Occipital lobe (tissue), 2 donors: ENCODE data around the gene AR. TPM values are rescaled to one million over a fixed set of nuclear protein-coding genes. Genes with fewer than 3 reads are reported as not detected.

Experiments
- DNase-seq: peaks from one replicate; lab custom pipeline; 2025; lab: John Stamatoyannopoulos, UW
- total RNA-seq: library from RNA; depleted of rRNA; stranded (reverse); fragments of >200 nt; gene quantifications from one replicate; pipeline ENCODE4 v1.2.3, GENCODE V29; 2014

The AR gene, protein sequence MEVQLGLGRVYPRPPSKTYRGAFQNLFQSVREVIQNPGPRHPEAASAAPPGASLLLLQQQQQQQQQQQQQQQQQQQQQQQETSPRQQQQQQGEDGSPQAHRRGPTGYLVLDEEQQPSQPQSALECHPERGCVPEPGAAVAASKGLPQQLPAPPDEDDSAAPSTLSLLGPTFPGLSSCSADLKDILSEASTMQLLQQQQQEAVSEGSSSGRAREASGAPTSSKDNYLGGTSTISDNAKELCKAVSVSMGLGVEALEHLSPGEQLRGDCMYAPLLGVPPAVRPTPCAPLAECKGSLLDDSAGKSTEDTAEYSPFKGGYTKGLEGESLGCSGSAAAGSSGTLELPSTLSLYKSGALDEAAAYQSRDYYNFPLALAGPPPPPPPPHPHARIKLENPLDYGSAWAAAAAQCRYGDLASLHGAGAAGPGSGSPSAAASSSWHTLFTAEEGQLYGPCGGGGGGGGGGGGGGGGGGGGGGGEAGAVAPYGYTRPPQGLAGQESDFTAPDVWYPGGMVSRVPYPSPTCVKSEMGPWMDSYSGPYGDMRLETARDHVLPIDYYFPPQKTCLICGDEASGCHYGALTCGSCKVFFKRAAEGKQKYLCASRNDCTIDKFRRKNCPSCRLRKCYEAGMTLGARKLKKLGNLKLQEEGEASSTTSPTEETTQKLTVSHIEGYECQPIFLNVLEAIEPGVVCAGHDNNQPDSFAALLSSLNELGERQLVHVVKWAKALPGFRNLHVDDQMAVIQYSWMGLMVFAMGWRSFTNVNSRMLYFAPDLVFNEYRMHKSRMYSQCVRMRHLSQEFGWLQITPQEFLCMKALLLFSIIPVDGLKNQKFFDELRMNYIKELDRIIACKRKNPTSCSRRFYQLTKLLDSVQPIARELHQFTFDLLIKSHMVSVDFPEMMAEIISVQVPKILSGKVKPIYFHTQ
- total RNA-seq: 0.62 TPM

DNA sequence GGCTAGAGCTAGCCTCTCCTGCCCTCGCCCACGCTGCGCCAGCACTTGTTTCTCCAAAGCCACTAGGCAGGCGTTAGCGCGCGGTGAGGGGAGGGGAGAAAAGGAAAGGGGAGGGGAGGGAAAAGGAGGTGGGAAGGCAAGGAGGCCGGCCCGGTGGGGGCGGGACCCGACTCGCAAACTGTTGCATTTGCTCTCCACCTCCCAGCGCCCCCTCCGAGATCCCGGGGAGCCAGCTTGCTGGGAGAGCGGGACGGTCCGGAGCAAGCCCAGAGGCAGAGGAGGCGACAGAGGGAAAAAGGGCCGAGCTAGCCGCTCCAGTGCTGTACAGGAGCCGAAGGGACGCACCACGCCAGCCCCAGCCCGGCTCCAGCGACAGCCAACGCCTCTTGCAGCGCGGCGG is at the start of gene AR:
TSS of gene AR (plus strand) at position 204 of the 400 bp plus-strand sequence. CDS start 1,126 bp downstream, outside the sequence.
- DNase-seq: no peak

DNA sequence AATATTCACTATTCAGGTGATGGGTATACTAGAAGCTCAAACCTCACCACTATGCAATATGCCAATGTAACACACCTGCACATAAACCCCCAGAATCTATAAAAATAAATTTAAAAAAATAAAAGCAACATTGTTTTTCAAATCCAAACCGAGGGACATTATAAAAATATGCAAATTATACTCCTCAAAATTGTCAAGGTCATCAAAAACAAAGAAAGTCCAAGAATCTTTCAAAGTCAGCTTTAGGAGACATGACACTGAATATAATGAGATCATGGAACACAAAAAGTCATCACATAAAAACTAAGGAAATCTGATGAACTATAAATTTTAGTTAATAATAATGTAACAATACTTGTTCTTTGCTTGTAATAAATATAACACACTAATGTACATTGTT is 43.2 kb upstream of the AR start:
- DNase-seq: no peak

DNA sequence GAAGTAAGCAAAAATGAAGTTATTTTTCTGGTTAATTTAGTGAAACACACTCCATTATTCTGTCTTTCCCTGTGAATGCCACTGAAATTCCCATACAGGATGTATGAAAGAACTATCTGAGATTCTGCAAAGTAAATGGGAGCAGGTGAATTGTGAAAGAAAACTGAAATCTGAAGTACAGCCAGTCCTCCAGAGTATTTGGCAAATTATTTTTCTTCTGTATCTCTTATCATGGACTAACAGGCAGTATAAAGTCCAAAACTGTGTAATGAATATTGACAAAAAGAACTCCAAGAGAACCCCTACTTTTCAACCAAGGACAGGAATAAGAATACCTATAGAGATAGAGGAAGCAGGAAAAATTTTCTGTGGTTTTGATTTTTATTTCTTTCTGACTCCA is 40.8 kb upstream of the AR start:
- DNase-seq: no peak

DNA sequence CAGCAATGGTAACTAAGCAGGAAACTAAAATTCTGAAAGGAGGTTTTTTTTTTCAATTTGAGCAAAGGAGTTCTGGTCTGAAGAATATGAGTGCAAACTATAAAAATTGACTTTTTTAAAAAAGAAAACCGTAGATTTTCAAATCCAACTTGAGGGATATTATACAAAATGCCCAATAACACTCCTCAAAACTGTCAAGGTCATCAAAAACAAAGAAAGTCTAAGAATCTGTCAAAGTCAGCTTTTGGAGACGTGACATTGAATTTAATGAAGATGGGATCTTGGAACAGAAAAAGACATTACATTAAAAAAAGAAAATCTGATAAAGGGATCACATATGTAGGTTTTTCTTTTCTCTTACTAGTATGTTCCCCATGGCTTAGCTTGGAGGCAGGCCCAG is 40.4 kb upstream of the AR start:
- no peak for DNase-seq

DNA sequence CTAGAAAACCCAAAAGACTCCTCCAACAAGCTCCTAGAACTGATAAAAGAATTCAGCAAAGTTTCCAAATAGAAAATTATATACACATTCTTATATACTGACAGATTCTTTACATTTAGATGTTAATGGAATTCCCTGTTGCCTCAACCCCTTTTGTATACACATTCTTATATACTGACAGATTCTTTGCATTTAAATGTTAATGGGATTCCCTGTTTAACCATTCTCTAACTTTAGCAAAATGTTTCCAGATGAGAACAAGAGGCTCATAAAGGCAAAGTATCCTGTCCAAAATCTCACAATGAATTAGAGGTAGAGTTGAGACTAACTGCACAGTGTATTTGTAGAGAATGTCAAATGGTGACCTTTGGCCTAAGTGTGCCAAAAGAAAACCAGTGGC is 23.1 kb upstream of the AR start:
- no peak for DNase-seq

DNA sequence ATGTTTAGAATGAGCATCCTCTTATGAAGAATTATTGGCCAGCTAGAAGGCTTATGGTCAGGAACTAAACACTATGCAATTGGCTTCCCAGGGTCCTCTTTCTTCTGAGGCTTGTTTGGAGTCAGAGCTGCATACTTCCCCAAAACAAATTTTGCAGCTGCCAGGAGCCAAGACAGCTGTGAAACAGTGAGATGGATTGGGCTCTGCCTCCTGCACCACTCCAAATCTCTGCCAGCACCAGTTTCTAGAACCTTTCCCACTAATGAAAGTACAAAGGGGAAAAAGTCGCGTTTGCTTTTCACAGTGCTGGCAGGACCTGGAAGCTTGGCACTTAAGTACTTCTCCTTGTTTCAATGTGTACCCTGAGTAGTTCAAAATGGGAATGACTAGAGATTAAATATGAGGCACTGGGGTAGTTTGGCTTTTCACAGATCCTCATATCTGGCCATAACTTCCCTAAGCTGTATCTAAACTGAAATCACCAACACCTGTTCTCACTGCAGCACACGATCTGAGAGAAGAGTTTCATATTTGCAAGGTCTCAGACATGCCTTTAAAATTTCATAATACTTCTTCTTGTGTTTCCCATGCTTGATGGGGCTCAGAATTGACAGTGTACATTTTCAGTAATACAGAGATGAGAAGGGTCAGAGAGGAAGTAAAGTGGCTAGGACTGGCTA is 20.7 kb upstream of the AR start:
- no peak for DNase-seq

DNA sequence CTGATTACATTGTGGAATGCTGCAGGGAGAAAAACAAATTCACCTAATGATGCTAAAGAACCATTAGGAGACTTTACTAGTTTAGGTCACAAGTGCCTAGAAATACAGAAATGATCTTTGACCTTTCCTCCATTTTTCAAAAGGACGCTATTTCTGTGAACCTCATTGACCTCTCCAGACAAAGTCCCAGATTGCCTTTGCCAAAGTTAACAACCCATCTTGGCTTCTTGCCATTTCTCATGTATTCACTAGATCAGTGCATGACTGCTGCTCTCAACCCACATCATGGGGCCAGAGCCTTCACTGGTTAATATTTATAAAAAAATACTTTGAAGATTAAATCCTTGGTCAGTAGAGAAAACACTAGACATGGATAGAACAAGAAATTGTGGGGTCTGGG is 19.9 kb upstream of the AR start:
- DNase-seq: no peak

DNA sequence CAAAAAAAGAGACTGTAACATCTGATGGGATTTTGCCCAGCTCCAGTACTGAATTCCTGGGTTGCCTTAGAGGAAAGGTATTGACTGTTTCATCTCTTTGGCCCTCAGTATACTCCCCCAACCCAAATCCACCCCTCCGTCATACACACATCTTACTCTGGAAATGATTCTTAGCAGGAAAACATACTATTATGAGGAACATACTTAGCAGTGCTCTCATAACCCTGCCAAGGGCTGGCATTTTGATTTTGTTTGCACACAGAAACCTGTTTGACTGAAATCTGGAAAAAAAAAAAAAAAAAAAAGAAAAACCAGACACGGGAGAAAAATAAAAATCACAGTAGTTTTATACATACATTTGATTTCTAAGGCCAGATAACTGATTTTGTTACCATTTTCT is 19.4 kb upstream of the AR start:
- no peak for DNase-seq

DNA sequence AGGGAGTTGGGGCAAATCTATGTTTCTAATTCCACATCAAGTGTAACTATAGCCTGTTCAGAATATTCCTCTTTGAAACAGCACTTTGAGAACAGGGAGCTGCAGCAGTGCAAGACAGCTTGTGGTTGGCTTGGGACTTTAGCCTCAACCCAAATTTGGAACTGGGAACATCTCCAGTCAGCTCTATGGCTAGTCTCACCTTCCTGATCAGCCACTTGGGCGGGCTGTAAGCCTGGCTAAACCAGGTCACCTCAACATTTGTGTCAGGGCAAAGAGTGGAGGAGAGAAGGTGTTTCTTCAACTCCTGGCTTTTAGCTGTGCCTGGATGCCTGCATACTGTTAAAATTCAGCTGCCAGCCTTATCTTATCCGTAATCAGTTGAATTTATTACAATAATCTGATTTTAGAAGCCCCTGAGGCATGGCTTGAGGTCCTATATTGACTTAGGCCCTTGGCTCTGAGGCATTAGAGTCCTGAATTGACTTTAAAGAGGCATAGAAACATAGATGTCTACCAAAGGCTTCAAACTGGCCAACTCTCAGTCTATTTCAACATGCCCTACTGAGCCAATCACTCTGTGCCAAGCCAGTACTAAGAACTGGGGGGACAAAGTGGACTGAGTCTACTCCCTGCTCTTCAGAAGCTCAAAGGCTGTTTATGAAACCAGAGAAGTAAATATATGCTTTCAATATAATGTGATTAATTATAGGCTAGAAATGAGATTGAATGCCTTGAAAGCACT is 18.7 kb upstream of the AR start:
- DNase-seq: no peak

DNA sequence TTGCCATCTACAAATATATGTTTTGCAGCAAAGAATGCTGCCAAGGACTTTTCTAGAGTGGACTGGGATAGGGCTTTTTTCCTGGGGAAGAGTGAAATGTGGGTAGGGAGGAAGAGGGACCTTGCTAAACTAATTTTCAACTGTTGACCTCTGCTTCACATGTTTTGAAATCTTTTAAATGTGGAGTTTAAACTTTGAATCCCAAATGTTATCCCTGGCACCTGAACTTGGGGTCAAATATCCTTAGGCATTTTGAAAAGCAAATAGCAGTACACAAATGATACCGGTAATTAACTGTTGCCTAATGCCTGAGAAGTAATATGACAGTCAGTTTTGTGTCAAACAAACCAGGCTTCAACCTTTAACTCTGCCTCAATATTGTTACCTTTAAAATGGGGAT is 7.3 kb upstream of the AR start:
- DNase-seq: no peak

DNA sequence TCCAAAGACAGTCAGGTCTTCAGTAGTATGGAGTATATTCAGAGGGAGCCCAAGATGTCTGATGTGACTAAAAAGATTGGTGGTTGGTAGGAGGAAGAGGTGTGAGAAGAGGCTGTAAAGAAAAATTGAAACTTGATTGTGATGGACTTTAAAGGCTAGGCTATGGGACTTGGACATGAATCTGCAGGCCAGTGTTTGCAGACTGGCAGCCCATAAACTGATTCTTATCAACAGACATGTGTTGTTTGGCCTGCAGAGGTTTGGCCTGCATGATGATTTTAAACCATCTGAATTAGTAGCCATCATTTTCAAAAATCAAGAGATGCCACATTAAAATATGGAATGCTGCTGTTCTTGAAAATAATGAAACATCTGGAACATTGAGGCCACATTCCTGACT is 5.4 kb upstream of the AR start:
- no peak for DNase-seq

DNA sequence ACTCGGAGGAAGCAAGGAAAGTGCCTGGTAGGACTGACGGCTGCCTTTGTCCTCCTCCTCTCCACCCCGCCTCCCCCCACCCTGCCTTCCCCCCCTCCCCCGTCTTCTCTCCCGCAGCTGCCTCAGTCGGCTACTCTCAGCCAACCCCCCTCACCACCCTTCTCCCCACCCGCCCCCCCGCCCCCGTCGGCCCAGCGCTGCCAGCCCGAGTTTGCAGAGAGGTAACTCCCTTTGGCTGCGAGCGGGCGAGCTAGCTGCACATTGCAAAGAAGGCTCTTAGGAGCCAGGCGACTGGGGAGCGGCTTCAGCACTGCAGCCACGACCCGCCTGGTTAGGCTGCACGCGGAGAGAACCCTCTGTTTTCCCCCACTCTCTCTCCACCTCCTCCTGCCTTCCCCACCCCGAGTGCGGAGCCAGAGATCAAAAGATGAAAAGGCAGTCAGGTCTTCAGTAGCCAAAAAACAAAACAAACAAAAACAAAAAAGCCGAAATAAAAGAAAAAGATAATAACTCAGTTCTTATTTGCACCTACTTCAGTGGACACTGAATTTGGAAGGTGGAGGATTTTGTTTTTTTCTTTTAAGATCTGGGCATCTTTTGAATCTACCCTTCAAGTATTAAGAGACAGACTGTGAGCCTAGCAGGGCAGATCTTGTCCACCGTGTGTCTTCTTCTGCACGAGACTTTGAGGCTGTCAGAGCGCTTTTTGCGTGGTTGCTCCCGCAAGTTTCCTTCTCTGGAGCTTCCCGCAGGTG is 637 bp downstream of the AR start:
- no peak for DNase-seq

DNA sequence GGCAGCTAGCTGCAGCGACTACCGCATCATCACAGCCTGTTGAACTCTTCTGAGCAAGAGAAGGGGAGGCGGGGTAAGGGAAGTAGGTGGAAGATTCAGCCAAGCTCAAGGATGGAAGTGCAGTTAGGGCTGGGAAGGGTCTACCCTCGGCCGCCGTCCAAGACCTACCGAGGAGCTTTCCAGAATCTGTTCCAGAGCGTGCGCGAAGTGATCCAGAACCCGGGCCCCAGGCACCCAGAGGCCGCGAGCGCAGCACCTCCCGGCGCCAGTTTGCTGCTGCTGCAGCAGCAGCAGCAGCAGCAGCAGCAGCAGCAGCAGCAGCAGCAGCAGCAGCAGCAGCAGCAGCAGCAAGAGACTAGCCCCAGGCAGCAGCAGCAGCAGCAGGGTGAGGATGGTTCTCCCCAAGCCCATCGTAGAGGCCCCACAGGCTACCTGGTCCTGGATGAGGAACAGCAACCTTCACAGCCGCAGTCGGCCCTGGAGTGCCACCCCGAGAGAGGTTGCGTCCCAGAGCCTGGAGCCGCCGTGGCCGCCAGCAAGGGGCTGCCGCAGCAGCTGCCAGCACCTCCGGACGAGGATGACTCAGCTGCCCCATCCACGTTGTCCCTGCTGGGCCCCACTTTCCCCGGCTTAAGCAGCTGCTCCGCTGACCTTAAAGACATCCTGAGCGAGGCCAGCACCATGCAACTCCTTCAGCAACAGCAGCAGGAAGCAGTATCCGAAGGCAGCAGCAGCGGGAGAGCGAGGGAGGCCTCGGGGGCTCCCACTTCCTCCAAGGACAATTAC is 1.4 kb downstream of the AR start:
- no peak for DNase-seq

DNA sequence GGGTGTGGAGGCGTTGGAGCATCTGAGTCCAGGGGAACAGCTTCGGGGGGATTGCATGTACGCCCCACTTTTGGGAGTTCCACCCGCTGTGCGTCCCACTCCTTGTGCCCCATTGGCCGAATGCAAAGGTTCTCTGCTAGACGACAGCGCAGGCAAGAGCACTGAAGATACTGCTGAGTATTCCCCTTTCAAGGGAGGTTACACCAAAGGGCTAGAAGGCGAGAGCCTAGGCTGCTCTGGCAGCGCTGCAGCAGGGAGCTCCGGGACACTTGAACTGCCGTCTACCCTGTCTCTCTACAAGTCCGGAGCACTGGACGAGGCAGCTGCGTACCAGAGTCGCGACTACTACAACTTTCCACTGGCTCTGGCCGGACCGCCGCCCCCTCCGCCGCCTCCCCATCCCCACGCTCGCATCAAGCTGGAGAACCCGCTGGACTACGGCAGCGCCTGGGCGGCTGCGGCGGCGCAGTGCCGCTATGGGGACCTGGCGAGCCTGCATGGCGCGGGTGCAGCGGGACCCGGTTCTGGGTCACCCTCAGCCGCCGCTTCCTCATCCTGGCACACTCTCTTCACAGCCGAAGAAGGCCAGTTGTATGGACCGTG is 2.2 kb downstream of the AR start:
- no peak for DNase-seq

DNA sequence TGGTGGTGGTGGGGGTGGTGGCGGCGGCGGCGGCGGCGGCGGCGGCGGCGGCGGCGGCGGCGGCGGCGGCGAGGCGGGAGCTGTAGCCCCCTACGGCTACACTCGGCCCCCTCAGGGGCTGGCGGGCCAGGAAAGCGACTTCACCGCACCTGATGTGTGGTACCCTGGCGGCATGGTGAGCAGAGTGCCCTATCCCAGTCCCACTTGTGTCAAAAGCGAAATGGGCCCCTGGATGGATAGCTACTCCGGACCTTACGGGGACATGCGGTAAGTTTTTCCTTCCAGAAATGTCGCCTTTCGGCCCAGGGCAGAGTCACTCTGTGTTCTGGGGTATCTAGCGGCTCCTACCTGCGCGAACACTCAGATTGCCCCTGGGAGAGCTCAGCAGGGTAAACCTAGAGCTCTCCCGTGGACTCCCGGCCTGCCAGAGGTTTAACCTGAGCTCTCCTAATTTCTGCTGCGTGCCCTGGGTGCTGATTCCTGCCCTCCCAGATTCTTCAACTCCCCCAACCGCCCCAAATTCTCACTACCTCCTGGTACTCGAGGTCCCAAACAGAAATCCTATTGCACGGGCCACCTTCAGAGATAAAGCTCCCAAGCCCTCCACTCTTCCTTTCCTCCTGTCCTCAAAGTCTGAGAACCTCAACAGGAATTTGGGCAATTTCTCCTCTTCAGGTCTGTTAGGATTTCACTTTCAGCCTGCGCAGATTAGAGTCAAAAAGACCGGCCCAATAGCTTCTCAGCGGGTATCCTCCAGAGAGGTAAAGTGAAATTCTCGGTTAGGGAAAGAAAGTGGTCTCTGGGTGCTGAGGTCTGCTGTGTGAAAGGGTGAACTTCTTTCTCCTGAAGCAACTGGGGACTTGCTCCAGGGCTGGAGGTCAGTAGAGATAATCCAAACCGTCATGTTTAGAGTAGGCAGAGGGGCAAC is 2.9 kb downstream of the AR start:
- DNase-seq: no peak

DNA sequence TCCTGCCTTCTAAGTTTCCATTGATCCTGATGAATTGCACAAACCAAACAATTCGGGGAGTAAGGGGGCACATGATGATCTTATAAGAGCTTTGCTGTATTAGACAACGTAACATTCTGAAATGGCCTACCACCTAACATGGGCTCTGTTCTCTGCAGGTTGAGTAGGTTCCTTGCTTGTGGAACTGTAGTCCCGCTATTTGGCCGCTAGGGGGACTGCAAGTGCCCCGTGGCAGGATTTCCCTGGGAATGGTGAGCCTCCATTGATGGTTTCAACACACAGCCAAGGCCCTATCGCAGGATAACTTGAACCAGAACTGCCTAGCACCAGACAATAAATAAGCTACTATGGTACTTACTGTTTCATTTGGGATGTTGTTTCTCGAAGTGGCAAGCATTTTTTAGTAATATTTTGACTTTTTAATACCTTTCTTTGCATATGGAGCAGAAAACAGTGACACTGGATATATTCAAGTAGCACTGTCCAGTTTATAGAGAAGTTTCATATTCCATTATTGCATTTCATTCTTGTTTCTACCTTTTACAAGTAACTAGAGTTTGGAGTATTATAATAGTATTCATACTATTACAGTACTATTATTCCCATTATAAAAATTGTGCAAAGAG is 11.9 kb downstream of the AR start:
- no peak for DNase-seq

DNA sequence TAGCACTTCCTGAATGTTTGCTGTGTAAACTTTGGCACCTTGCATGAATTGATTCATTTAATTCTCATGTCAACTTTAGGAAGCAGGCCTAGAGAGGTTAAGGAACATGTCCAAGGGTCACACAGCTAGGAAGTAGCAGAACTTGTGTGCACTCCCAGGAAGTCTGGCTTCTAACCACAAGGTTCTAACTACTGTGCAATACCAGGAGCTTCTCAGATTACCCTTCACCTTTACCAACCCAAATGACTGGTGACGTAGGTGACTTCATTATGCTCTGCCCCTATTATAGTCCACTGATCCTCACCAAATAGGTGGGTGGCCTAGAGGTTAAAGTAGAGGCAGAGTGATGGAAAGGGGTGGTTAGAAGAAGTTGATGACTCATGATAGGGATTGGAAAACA is 14.4 kb downstream of the AR start:
- DNase-seq: no peak
